Adrenal gland (tissue), 5 donors: Measurements from ENCODE around the gene GPR152.

Experiments used
- CTCF ChIP-seq, 6 experiments: fragments of 450-650 bp in 4 of 6; fragments of 200-600 bp in 2 of 6; sonication (generic) in 1 of 6; IDR thresholded peaks; 1 replicate in 5 of 6; 2 replicates in 1 of 6; pipeline versions ENCODE4 v1.5.1 to v1.8.0; 2016 to 2021; ENCODE audit warnings: antibody characterized with exemption in 6 of 6, mild to moderate bottlenecking in 2 of 6, moderate library complexity in 1 of 6
- POLR2A ChIP-seq, 2 donors: fragments of 450-650 bp; IDR thresholded peaks; one replicate each; pipeline ENCODE4 v1.6.1; 2017; ENCODE audit warnings: antibody characterized with exemption in 2 of 2, mild to moderate bottlenecking in 2 of 2, moderate library complexity in 1 of 2
- donor health status: DM: no; HTN: no; CAD: no.

GRCh38 chr11:67415501-67416304 is 36.8 kb downstream of the GPR152 start, which contains the start of gene CARNS1:
- TF ChIP-seq POLR2A (IDR thresholded peaks at IDR 0.05): no peak
- TF ChIP-seq CTCF (IDR thresholded peaks at IDR 0.05): no peak
